Stimulated activated CD8-positive, alpha-beta memory T cell treated with anti-CD3 and anti-CD28 coated beads, Interleukin-2, amount 100 ng/mL, for 48 hours (primary cell): ENCODE data around the gene DENND1B.
"Not testable (repeated sequence)": the region's sequence is repeated elsewhere in the genome, so short reads cannot be mapped to it uniquely, and the experiment has no call there.

Experiments
- DNase-seq, 2 donors: peaks; one replicate each; pipeline ENCODE4 v3.0.0-alpha.2; 2020; ENCODE audit warnings: low read depth in 2 of 2

The DENND1B gene

DNA sequence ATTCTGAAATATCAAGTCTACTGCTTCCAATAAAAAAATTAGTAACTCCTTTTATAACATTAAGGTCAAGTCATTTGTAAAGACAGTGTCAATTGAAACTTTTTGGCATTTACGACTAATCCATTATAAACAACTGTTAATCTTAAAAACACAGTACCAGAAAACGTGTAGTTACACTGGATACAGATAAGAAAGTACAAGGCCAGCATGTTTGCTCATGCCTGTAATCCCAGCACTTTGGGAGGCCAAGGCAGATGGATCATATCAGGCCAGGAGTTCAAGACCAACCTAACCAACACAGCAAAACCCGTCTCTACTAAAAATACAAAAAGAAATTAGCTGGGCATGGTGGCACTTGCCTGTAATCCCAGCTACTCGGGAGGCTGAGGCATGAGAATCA is 29.4 kb downstream of the DENND1B start:
- DNase-seq, result no peak

DNA sequence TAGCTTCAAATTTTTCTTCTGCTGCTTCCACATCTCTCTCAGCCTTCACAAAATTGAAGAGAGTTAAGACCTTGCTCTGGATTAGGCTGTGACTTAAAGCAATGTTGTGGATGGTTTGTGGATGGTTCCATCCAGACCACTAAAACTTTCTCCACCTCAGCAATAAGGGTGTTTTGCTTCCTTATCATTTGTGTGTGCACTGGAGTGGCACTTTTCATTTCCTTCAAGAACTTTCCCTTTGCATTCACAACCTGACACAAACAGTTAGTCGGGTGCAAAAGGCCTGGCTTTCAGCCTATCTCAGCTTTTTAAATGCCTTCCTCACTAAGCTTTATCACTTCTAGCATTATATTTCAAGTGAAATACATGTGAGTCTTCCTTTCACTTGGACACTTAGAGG is 30.3 kb downstream of the DENND1B start:
- no peak for DNase-seq

DNA sequence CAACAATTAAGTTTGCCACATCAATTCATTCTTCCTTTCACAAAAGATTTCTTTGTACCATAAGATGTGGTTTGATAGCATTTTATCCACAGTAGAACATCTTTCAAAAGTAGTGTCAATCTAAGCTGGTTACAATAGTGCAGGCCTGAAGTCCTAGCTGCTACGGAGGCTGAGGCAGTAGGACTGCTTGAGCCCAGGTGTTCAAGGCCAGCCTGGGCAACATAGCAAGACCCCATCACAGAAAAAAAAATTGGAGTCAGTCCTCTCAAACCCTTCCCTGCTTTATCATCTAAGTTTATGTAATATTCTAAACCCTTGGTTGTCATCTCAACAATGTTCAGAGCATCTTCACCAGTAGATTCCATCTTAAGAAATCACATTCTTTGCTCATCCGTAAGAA is 31.7 kb downstream of the DENND1B start:
- DNase-seq, result no peak

DNA sequence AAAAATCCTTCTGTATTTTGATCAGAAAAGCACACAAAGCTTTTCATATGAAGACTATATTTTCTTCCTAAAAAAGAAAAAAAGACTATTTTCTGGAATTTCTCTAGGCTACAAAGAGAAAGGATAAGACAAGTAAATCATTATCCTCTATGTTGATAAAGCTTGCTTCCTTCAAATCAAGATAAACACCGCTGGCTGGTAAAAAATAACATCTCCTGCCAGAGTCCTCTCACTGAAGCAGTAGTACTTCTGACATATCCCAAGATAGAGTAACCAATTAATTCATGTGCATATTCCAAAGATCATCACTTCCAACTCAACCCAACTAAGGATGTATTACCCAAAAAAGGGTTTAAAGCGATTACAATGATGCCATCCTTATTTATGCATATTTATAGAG is 34.3 kb downstream of the DENND1B start:
- no peak for DNase-seq

DNA sequence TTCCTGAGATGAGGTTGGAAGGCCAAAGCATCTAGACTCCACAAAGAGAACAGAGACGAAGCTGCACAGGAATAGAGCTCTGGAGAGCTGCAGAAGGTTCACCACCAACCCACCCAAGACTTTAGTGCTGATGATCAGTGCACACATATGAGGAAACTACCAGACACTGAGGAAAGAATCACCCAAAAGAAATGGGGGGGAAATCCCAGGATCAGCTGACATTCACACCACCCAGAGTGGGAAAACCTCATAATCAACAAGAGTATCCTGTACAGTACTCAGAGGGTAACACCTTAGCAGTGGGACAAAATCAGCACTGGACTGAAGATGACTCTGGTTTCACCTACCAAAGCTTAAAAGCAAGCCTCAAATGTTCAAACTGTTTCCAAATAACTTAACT is 36.4 kb downstream of the DENND1B start:
- DNase-seq, result no peak

DNA sequence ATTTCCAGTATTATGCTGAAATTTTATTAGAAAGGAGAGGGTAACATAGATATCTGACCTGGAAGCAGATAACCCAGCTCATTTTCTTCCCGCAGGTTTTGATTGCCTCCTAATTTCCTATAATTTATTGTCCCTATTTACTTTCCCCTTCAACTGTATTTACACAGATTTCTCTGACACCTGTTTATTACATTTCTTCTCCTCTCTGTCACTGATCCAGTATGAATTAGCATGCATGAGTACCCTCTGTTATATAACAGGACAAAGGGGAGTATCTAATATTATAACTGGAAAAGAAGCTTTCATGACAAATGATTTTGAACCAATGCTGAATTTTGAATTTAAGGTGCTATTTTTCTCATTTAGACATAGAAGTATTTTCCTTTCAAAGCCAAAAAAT is 37.4 kb downstream of the DENND1B start:
- DNase-seq, result no peak

DNA sequence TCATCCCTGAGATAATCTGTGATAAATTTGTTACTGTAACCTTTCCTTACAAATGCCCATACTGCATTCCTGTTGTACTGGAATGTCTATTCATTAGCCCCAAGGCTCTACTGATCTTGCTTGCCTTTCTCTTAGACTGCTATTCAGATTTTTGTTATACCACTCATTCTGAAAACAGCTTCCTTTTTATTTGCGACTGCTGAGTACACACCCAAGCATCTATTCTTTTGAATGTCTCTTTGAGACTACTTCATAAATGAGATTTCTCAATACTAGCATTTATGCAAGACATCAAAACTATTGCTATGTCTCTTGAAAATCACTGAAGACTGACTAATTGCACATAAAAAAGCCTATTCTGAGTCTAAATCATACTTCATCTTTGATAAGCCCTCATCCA is 38.6 kb downstream of the DENND1B start:
- DNase-seq, result no peak

DNA sequence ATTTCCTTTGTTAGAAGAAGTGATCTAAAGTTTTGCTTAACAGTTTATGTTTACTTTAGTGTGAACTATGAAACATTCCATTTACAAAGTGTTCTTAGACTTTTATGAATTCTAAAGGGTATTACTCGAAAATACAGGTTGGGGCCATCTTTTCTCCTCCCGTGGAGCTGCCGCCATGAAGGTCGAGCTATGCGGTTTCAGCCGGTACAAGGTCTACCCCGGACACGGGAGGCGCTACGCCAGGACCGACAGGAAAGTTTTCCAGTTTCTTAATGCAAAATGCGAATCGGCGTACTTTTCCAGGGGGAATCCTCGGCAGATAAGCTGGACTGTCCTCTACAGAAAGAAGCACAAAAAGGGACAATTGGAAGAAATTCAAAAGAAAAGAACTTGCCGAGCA is 39.8 kb downstream of the DENND1B start:
- no peak for DNase-seq

DNA sequence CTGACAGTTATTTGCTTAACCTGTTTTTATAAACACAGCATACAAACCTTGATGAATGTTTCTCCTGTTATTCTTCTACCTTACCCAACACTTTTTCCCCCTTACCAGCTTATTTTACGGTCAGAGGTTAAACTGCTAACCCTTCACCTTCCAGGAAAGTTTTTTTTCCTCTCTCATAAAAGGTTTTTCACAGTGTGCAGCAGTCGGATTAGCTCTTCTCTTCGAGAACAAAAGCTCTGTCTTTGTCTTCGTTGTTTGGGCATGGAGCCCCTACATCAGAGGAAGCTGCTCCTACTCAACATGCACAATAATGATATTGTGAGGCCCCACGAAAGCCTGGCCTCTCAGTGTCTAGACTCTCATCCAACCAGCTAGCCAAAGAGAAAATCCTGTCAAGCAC is 42.0 kb downstream of the DENND1B start:
- DNase-seq, result no peak

DNA sequence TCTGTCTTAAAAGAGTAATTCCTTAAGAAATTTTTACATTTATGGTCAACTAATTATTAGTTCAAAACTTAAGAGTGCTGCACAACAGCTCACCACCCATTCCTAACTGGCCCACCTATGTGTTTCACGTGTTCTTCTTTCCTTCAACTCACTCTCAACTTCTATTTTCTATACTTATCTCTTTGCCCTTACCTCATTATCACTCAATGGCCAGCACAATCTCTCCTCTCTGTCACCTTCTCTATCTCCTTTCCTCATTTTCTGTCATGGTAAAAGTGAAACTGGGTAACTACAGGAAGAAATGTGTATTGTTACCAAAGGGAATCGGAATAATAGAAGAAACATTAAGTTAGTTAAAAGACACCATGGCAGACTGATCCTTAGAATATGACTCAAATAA is 43.1 kb downstream of the DENND1B start:
- DNase-seq, result no peak

DNA sequence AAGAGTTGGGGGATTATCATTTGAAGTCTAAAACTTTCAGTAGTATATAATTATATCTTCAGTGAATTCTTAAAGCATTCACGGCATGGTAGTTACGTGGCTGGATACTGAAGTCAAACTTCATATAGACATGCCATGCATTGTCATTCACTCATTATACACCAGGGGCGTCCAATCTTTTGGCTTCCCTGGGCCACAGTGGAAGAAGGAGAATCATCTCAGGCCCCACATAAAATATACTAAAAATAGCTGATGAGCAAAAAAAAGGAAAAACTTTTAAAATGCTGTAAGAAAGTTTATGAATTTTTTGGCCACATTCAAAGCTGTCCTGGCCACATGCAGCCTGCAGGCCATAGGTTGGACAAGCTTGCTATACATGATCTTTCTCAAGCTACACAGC is 43.8 kb downstream of the DENND1B start:
- no peak for DNase-seq

DNA sequence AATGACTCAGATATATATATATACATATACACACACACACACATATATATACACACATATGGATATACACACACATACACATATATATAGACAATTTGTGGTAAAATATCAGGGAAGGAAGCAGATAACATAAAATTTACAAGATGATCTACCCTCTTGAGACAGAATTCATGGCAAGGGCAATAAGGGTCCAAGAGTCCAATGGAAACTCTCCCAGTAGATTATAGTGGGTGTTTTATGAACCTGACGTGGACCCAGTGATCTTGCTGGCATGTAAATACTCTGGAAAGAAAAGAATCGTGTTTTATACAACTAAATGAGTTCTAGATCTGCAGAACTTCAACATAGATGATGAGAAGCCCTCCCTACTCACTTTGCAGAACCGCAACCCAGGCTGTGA is 49.3 kb downstream of the DENND1B start:
- DNase-seq, result no peak

DNA sequence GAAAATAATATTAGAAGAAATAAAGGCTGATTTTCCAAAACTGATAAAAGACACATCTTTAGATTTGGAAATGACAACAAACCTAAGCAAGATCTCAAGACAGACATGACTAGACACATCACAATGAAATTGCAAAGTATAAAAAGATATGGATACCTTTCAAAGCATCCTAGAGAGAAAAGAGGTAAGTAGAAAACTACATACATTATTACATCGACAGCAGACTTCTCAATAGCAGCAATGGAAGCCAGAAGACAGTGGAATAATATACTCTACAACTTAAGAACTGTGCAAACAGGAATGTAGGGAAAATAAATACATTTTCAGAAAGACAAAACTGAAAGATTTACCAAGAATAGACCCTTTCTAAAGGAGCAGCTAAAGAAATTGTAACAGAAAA is 50.2 kb downstream of the DENND1B start:
- no peak for DNase-seq

DNA sequence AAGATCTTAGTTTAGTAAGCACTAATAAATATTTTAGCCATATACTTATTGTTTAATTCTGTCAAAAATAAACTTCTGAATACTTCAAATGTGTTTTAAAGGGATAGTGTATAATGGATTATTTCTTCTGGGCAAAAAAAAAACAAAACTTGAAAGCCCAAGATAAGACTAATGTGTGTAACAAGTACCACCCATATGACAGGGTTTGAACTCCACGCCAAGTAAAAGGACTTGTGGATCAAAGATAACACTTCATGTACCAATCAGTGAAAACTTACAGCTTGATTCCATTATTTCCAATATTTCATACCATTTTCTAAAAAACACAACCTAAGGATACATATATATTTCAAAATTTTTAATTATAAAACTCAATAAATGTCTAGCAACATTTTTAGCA is 59.5 kb downstream of the DENND1B start:
- DNase-seq, result no peak

DNA sequence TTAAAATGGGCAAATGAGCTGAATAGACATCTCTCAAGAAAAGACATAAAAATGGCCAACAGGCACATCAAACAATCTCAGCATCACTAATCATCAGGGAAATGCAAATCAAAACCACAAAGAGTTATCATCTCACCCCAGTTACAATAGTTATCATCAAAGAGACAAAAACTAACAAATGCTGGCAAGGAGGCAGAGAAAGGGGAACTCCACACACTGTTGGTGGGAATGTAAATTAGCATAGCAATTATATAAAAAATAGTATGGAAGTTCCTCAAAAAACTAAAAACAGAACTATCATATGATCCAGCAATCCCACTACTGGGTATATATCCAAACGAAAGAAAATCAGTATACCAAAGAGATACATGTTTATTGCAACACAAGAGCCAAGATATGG is 68.7 kb downstream of the DENND1B start:
- no peak for DNase-seq

DNA sequence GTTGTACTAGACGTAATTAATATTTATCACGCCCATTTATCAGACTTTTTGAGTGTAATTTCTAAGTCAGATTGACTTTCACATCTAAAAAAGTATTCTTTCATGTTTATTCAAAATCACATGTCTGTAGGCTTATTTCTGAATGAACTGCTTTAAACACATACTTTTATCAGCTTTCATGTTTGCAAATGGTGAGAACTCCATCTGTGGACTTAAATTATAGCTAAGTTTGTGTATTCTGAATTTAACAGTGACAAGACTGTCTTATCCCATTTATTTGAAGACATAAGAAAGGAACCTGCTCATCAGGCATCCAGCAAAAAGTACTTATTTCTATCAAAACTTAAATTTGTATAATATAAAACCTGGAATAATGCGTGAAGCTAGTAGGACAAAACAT is 69.3 kb downstream of the DENND1B start:
- DNase-seq, result no peak

DNA sequence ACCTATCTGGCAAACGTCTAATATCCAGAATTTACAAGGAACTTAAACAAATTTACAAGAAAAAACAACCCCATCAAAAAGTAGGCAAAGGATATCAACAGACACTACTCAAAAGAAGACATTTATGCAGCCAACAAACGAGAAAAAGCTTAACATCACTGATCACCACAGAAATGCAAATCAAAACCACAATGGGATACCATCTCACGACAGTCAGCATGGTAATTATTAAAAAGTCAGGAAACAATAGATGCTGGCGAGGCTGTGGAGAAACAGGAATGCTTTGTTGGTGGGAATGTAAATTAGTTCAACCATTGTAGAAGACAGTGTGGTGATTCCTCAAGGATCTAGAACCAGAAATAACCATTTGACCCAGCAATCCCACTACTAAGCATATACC is 74.6 kb downstream of the DENND1B start:
- not testable (repeated sequence) for DNase-seq

DNA sequence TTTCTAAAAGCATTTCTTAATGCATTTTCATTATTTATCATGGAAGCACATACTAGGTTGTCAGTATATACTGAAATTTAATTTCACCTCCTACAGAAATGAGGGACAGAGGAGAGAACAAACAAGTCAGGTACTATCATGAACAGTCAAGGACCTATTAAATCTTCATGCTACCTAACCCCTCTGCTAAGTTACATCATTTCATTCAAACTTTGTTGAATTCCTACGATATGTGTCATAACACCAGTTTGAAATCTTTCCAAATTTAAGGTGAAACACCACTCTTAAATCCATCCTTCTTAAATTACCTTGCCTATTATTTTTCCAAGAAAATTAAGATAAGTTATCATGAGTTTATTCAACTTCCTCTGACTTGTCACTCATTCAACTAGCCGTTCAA is 78.9 kb downstream of the DENND1B start:
- no peak for DNase-seq

DNA sequence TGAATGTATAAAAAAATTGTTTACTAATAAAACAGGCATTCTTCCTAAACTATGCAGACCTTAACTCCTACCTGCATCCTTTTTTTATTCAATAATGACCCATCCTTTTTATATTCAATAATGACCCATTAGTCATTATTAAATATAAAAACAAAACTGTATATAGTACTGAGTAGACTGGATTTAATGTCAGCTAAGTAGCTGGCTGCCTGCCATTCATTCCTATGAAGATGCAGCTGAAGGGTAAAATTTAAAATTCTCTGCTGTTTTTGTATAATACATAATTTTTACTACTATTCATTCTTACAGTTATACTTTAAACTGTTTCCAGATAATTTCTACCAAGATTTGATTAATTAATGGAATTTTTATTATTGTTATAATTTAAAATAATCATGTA is 79.3 kb downstream of the DENND1B start:
- no peak for DNase-seq

DNA sequence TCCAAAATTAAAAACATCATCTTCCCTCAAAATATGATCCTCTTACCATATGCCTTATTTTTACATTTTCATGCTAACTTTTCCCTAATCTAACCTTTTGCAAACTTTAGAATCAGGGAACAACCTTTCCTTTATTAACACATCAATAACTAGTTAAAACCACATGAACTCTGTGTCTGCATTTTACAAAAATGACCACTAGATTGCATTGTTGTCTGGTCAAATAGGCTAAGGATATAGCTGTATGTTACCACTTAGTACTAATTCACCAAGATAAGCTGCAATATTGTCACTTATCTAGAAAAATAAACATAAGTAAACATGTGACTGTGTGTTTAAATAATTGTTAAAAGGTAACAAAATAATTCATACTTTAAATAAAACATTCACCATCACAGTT is 82.3 kb downstream of the DENND1B start:
- DNase-seq, result no peak

DNA sequence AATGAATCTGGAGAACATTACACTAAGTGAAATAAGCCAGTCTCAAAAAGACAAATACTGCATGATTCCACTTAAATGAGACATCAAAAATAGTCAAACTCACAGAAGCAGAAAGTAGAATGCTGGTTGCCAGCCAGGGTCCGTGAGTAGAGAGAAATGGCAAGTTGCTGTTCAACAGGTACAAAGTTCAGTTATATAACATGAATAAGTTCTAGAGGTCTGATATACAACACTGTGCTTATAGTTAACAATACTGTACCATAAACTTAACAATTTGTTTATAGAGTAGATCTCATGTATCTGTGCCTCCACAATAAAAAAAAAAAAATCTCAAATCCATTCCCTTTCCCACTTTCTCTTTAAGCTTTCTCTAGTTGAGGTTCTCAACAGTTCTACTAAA is 83.5 kb downstream of the DENND1B start:
- DNase-seq, result no peak

DNA sequence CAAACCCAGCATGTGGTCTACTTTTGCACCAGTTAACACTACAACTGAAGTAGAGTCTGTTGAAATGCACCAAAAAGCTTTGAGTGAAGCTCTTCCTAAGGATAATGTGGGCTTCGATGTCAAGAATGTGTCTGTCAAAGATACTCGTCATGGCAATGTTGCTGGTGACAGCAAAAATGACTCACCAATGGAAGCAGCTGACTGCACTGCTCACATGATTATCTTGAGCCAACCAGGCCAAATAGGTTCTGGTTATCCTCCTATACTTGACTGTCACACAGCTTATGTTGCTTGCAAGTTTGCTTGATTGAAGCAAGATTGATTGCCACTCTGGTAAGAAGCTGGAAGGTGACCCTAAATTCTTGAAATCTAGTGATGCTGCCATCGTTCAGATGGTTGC is 85.2 kb downstream of the DENND1B start:
- no peak for DNase-seq

DNA sequence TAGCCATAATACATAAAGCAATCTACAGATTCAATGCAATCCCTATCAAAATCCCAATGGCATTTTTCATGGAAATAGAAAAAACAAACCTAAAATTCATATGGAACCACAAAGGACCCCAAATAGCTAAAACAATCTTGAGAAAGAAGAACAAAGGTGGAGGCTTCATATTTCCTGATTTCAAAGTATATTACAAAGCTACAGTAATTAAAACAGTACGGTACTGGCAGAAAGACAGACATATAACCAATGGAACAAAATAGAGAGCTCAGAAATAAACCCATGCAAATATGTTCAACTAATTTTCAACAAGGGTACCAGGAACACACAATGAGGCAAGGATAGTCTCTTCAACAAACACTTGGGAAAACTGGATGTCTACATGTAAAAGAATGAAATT is 87.0 kb downstream of the DENND1B start:
- no peak for DNase-seq

DNA sequence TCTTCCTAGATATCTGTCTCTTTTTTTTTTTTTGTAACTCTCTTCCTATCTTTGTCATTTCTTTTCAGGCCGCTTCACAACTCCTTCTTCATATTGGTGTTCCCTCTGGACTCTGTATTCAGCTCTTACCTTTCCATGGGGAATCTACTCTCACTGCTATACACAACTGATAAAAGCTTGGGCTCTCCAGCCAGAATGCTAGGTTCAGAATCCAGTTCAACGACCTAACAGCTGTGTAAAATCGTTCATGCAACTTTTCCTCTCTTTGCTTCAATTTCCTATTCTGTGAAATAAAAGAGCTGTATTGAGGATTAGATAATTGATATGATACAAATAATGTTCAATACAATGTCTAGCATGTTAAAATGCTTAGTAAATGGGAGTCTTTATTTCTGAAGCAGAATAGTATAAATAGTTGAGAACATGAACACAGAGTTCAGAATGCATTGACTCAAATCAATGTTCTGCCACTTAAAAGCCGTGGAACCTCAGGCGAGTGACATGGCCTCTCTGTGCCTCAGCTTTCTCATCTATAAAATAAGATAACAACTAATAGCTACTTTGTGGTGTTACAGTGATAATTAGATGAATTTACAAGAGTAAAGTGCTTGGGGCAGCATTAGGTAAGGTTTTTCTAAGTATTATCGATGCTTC is 88.5 kb downstream of the DENND1B start:
- no peak for DNase-seq

DNA sequence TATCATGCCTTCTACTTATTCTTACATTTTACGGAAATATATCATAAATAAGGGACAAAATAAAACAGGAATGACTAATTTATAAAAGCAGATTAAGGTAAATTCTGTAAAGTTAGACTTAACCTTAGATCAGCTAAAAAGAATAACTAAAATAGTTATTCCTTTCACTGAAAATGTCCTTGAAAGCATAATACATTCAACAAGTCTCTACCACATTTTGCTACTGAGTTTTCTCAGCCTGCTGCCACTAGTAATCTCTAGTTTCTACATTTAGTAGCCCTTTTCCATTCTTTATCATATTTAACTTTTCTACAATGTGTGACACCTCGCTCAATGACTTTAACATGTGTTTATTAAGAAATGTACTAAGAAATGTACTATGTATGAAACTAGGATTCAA is 89.0 kb downstream of the DENND1B start:
- DNase-seq, result no peak
